ENCODE measurements around the gene VSTM2L.

DNA sequence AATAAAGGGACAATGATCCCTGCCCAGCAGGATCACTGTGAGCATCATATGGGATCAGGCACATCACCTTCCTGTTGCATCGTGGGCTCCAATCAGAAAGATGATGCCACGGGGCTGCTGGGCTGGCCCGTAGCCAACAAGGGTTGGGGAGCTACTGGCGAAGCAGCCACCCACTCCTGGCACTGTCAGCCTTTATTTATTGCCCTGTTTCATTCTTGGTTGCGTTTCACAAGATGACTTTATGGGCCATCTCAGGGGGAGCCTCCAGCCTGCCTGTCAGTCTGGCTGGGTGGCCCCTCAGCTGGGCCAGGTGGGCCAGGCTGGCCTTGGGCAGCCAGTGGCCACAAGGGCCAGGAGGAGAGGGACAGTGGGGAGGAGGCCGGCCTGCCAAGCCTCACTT, 17.3 kb downstream of the VSTM2L start:
- TF ChIP-seq, protein P1, sequence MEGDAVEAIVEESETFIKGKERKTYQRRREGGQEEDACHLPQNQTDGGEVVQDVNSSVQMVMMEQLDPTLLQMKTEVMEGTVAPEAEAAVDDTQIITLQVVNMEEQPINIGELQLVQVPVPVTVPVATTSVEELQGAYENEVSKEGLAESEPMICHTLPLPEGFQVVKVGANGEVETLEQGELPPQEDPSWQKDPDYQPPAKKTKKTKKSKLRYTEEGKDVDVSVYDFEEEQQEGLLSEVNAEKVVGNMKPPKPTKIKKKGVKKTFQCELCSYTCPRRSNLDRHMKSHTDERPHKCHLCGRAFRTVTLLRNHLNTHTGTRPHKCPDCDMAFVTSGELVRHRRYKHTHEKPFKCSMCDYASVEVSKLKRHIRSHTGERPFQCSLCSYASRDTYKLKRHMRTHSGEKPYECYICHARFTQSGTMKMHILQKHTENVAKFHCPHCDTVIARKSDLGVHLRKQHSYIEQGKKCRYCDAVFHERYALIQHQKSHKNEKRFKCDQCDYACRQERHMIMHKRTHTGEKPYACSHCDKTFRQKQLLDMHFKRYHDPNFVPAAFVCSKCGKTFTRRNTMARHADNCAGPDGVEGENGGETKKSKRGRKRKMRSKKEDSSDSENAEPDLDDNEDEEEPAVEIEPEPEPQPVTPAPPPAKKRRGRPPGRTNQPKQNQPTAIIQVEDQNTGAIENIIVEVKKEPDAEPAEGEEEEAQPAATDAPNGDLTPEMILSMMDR (IDR thresholded peaks at IDR 0.05): no peak
- no peak for TF ChIP-seq POLR2A (IDR thresholded peaks at IDR 0.05)
- no peak for TF ChIP-seq EP300 (IDR thresholded peaks at IDR 0.05)
